Chondrocyte (in vitro differentiated cells): ENCODE results near the gene MGAT4A. TPM values are rescaled to one million over a fixed set of nuclear protein-coding genes. Genes with fewer than 3 reads are reported as not detected.

Experiments
- DNase-seq: peaks from one replicate; pipeline ENCODE4 v3.0.0; 2021; ENCODE audit warnings: mixed read lengths, low spot score
- H3K27ac Mint-ChIP-seq: one replicate; pipeline ENCODE4 v1.8.0; 2021; ENCODE audit warnings: mild to moderate bottlenecking, moderate library complexity, mixed read lengths; ENCODE audit not compliant: unreplicated experiment
- H3K27me3 Mint-ChIP-seq: 2 replicates; pipeline ENCODE4 v1.8.0; 2021; ENCODE audit warnings: low read depth, mixed read lengths
- H3K36me3 Mint-ChIP-seq: 2 replicates; pipeline ENCODE4 v1.8.0; 2021; ENCODE audit warnings: low read depth, mixed read lengths
- H3K4me1 Mint-ChIP-seq: 2 replicates; pipeline ENCODE4 v1.8.0; 2021; ENCODE audit warnings: low read depth, mild to moderate bottlenecking, mixed read lengths
- H3K4me3 Mint-ChIP-seq: one replicate; pipeline ENCODE4 v1.8.0; 2021; ENCODE audit warnings: mild to moderate bottlenecking, moderate library complexity, mixed read lengths; ENCODE audit not compliant: unreplicated experiment
- H3K9me3 Mint-ChIP-seq: 2 replicates; pipeline ENCODE4 v1.8.0; 2021; ENCODE audit warnings: low read depth, mixed read lengths
- total RNA-seq: library from RNA; stranded (reverse); gene quantifications from 3 replicates; pipeline ENCODE4 v1.2.1, GENCODE V29; 2021
- TF ChIP-seq, protein P1 (sequence below): fragments of 200-600 bp; sonication (generic); IDR thresholded peaks from 2 replicates; pipeline ENCODE4 v1.5.0; 2021; ENCODE audit warnings: antibody characterized with exemption, mild to moderate bottlenecking, moderate library complexity

The MGAT4A gene
- total RNA-seq, 1 donor from 2014 or later: 2.1 TPM

DNA sequence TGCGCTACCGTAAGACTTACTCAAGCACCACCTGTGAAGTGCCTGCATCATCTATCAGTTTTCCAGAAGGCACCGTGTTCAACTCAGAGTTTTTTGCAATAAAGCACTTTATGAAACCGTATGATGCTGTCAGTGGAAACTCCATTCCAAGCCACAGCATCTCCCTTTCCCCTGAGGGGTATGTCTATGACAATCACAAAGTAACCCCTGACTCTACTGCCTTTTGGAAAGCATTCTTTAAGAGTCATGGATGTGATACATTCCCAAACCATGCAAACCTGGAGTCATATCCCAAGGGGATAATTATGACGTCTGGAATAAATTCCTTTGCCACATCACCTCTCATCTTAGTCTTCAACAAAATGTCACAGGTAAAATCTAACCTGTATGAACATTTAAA, 83.3 kb downstream of the MGAT4A start:
- no peaks in the 10 kb centered on the region for H3K36me3 Mint-ChIP-seq
- peaks cover 10% of the 10 kb centered on the region for H3K27me3 Mint-ChIP-seq
- DNase-seq: no peak
- H3K4me1 Mint-ChIP-seq: peaks cover 8% of the 10 kb centered on the region
- TF ChIP-seq, protein P1, sequence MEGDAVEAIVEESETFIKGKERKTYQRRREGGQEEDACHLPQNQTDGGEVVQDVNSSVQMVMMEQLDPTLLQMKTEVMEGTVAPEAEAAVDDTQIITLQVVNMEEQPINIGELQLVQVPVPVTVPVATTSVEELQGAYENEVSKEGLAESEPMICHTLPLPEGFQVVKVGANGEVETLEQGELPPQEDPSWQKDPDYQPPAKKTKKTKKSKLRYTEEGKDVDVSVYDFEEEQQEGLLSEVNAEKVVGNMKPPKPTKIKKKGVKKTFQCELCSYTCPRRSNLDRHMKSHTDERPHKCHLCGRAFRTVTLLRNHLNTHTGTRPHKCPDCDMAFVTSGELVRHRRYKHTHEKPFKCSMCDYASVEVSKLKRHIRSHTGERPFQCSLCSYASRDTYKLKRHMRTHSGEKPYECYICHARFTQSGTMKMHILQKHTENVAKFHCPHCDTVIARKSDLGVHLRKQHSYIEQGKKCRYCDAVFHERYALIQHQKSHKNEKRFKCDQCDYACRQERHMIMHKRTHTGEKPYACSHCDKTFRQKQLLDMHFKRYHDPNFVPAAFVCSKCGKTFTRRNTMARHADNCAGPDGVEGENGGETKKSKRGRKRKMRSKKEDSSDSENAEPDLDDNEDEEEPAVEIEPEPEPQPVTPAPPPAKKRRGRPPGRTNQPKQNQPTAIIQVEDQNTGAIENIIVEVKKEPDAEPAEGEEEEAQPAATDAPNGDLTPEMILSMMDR: no peak
- no peaks in the 10 kb centered on the region for H3K9me3 Mint-ChIP-seq
- H3K4me3 Mint-ChIP-seq: no peak overlapping the region
- no peak overlapping the region for H3K27ac Mint-ChIP-seq

- Mint-ChIP-seq H3K4me3 (no peak overlapping the region), H3K27ac (no peak overlapping the region), H3K27me3 (peaks cover 10% of the 10 kb centered on the region), H3K9me3 (no peaks in the 10 kb centered on the region), H3K36me3 (no peaks in the 10 kb centered on the region), H3K4me1 (no peaks in the 10 kb centered on the region)
- no peak for DNase-seq
- TF ChIP-seq, protein P1: no peak
Measured at GRCh38 chr2:98643496-98644100, 87.3 kb downstream of the MGAT4A start.

- Mint-ChIP-seq H3K9me3 (no peaks in the 10 kb centered on the region), H3K27ac (no peak overlapping the region), H3K4me1 (peaks cover 6% of the 10 kb centered on the region), H3K27me3 (no peaks in the 10 kb centered on the region), H3K36me3 (peaks cover 1% of the 10 kb centered on the region), H3K4me3 (no peak overlapping the region)
- TF ChIP-seq, protein P1: no peak
- DNase-seq: no peak
Measured at GRCh38 chr2:98637401-98638147, 93.4 kb downstream of the MGAT4A start.

GRCh38 chr2:98634406-98635092, 96.4 kb downstream of the MGAT4A start:
- no peak for DNase-seq
- peaks cover 1% of the 10 kb centered on the region for H3K36me3 Mint-ChIP-seq
- H3K27me3 Mint-ChIP-seq: no peaks in the 10 kb centered on the region
- no peaks in the 10 kb centered on the region for H3K9me3 Mint-ChIP-seq
- TF ChIP-seq, protein P1: peak; percentile 57
- no peak overlapping the region for H3K27ac Mint-ChIP-seq
- H3K4me1 Mint-ChIP-seq: peaks cover 6% of the 10 kb centered on the region
- no peak overlapping the region for H3K4me3 Mint-ChIP-seq

GRCh38 chr2:98632351-98632750, 98.6 kb downstream of the MGAT4A start:
- no peak for DNase-seq
- no peaks in the 10 kb centered on the region for H3K27me3 Mint-ChIP-seq

More at GRCh38 chr2:98632351-98632750, 98.6 kb downstream of the MGAT4A start:
- Mint-ChIP-seq H3K27ac (no peak overlapping the region), H3K36me3 (peaks cover 4% of the 10 kb centered on the region), H3K9me3 (peaks cover 10% of the 10 kb centered on the region), H3K4me3 (no peak overlapping the region), H3K4me1 (peaks cover 6% of the 10 kb centered on the region)
- TF ChIP-seq, protein P1: no peak
